GM18868 (cell line): ENCODE results near the gene C10orf53.
"Not testable (repeated sequence)": the region's sequence is repeated elsewhere in the genome, so short reads cannot be mapped to it uniquely, and the experiment has no call there.

Experiments used
- ATAC-seq: cut with Tn5 transposase; IDR thresholded peaks from one replicate; pipeline ENCODE4 v1.9.1; 2021; ENCODE audit warnings: mild to moderate bottlenecking, moderate library complexity; ENCODE audit not compliant: unreplicated experiment

C10orf53 gene

GRCh38 chr10:49686651-49687050 lies 7.2 kb downstream of the C10orf53 start:
- no peak for ATAC-seq

GRCh38 chr10:49688261-49688846 lies 8.9 kb downstream of the C10orf53 start:
- no peak for ATAC-seq

GRCh38 chr10:49688920-49689319 lies 9.5 kb downstream of the C10orf53 start:
- no peak for ATAC-seq

GRCh38 chr10:49689882-49690510 lies 10.5 kb downstream of the C10orf53 start:
- ATAC-seq: no peak

GRCh38 chr10:49690698-49691356 lies 11.4 kb downstream of the C10orf53 start:
- ATAC-seq: no peak

GRCh38 chr10:49691588-49691987 lies 12.1 kb downstream of the C10orf53 start:
- no peak for ATAC-seq

GRCh38 chr10:49694466-49694865 lies 15.0 kb downstream of the C10orf53 start:
- no peak for ATAC-seq

- no peak for ATAC-seq
These were observed 16.9 kb downstream of the C10orf53 start for GRCh38 chr10:49696311-49696710.

GRCh38 chr10:49698679-49699078 lies 19.2 kb downstream of the C10orf53 start:
- ATAC-seq: no peak

GRCh38 chr10:49700211-49700610 lies 20.8 kb downstream of the C10orf53 start:
- ATAC-seq: no peak

GRCh38 chr10:49700997-49701396 lies 21.5 kb downstream of the C10orf53 start:
- ATAC-seq: no peak

- no peak for ATAC-seq
These were observed 28.1 kb downstream of the C10orf53 start for GRCh38 chr10:49707585-49707984.

- ATAC-seq: no peak
These were observed 30.5 kb downstream of the C10orf53 start for GRCh38 chr10:49709934-49710333.

- ATAC-seq: no peak
These were observed 31.5 kb downstream of the C10orf53 start for GRCh38 chr10:49710966-49711365.

- no peak for ATAC-seq
These were observed 32.0 kb downstream of the C10orf53 start for GRCh38 chr10:49711481-49711880.

- no peak for ATAC-seq
These were observed 33.8 kb downstream of the C10orf53 start for GRCh38 chr10:49713266-49713665.

- not testable (repeated sequence) for ATAC-seq
These were observed 35.7 kb downstream of the C10orf53 start for GRCh38 chr10:49715157-49715556.

GRCh38 chr10:49726593-49726992 lies 47.1 kb downstream of the C10orf53 start:
- ATAC-seq: no peak

GRCh38 chr10:49733866-49734265 lies 54.4 kb downstream of the C10orf53 start:
- no peak for ATAC-seq

- no peak for ATAC-seq
These were observed 55.2 kb downstream of the C10orf53 start for GRCh38 chr10:49734676-49735075.

- no peak for ATAC-seq
These were observed 55.7 kb downstream of the C10orf53 start for GRCh38 chr10:49735161-49735560.

GRCh38 chr10:49735848-49736563 lies 56.6 kb downstream of the C10orf53 start:
- ATAC-seq: no peak
